Measurements from ENCODE around the gene ACTG1.
"Not testable (repeated sequence)": the region's sequence is repeated elsewhere in the genome, so short reads cannot be mapped to it uniquely, and the experiment has no call there.

Gene ACTG1

GRCh38 chr17:81537343-81537855, 24.8 kb upstream of the ACTG1 start:
- peaks cover 15% of the 10 kb centered on the region for H3K36me3 ChIP-seq (ENCODE audit: control insufficient read depth, insufficient read depth, low read length)
- no peak overlapping the region for H3K4me3 ChIP-seq (ENCODE audit: extremely low read depth, insufficient read depth, low read length, poor library complexity, severe bottlenecking)
- no peaks in the 10 kb centered on the region for H3K4me1 ChIP-seq (ENCODE audit: control insufficient read depth, insufficient read depth, low read length, poor library complexity, severe bottlenecking)
- no peaks in the 10 kb centered on the region for H3K9me3 ChIP-seq (ENCODE audit: control insufficient read depth, low read length)
- H3K27ac ChIP-seq (ENCODE audit: low read depth, low read length, severe bottlenecking): no peak overlapping the region
- 24 to 33% methylated on average over 10 to 11 of the region's 17 CpGs for WGBS, 2 experiments (ENCODE audit: insufficient coverage in 2 of 2)

- 35 to 37% methylated on average over 79 to 83 of the region's 89 CpGs for WGBS, 2 experiments (ENCODE audit: insufficient coverage in 2 of 2)
These were observed 24.0 kb upstream of the ACTG1 start for GRCh38 chr17:81536299-81537290.

GRCh38 chr17:81535480-81536298, 23.1 kb upstream of the ACTG1 start:
- H3K4me1 ChIP-seq (ENCODE audit: control insufficient read depth, insufficient read depth, low read length, poor library complexity, severe bottlenecking): no peaks in the 10 kb centered on the region
- no peak overlapping the region for H3K4me3 ChIP-seq (ENCODE audit: extremely low read depth, insufficient read depth, low read length, poor library complexity, severe bottlenecking)
- peaks cover 8% of the 10 kb centered on the region for H3K36me3 ChIP-seq (ENCODE audit: control insufficient read depth, insufficient read depth, low read length)
- H3K27ac ChIP-seq (ENCODE audit: low read depth, low read length, severe bottlenecking): no peak overlapping the region
- no peaks in the 10 kb centered on the region for H3K9me3 ChIP-seq (ENCODE audit: control insufficient read depth, low read length)
- 87 to 88% methylated on average over 9 to 10 of the region's 13 CpGs for WGBS, 2 experiments (ENCODE audit: insufficient coverage in 2 of 2)

More at GRCh38 chr17:81536299-81537290, 24.0 kb upstream of the ACTG1 start:
- Histone ChIP-seq H3K27ac (ENCODE audit: low read depth, low read length, severe bottlenecking) (no peak overlapping the region), H3K4me3 (ENCODE audit: extremely low read depth, insufficient read depth, low read length, poor library complexity, severe bottlenecking) (no peak overlapping the region), H3K36me3 (ENCODE audit: control insufficient read depth, insufficient read depth, low read length) (peaks cover 14% of the 10 kb centered on the region), H3K4me1 (ENCODE audit: control insufficient read depth, insufficient read depth, low read length, poor library complexity, severe bottlenecking) (no peaks in the 10 kb centered on the region), H3K9me3 (ENCODE audit: control insufficient read depth, low read length) (no peaks in the 10 kb centered on the region)

GRCh38 chr17:81535007-81535328, 22.4 kb upstream of the ACTG1 start:
- no peak overlapping the region for H3K27ac ChIP-seq (ENCODE audit: low read depth, low read length, severe bottlenecking)
- H3K4me3 ChIP-seq (ENCODE audit: extremely low read depth, insufficient read depth, low read length, poor library complexity, severe bottlenecking): no peak overlapping the region
- no peaks in the 10 kb centered on the region for H3K4me1 ChIP-seq (ENCODE audit: control insufficient read depth, insufficient read depth, low read length, poor library complexity, severe bottlenecking)
- peaks cover under 1% of the 10 kb centered on the region for H3K36me3 ChIP-seq (ENCODE audit: control insufficient read depth, insufficient read depth, low read length)
- WGBS, 2 experiments (ENCODE audit: insufficient coverage in 2 of 2): 73 to 83% methylated on average over 3 to 4 of the region's 5 CpGs
- H3K9me3 ChIP-seq (ENCODE audit: control insufficient read depth, low read length): no peaks in the 10 kb centered on the region

GRCh38 chr17:81534157-81535006, 21.8 kb upstream of the ACTG1 start:
- Histone ChIP-seq H3K4me3 (ENCODE audit: extremely low read depth, insufficient read depth, low read length, poor library complexity, severe bottlenecking) (no peak overlapping the region), H3K36me3 (ENCODE audit: control insufficient read depth, insufficient read depth, low read length) (no peaks in the 10 kb centered on the region), H3K4me1 (ENCODE audit: control insufficient read depth, insufficient read depth, low read length, poor library complexity, severe bottlenecking) (no peaks in the 10 kb centered on the region), H3K9me3 (ENCODE audit: control insufficient read depth, low read length) (no peaks in the 10 kb centered on the region), H3K27ac (ENCODE audit: low read depth, low read length, severe bottlenecking) (no peak overlapping the region)
- 64 to 75% methylated on average over 2 to 5 of the region's 6 CpGs for WGBS, 2 experiments (ENCODE audit: insufficient coverage in 2 of 2)

- no peaks in the 10 kb centered on the region for H3K4me1 ChIP-seq (ENCODE audit: control insufficient read depth, insufficient read depth, low read length, poor library complexity, severe bottlenecking)
- no peaks in the 10 kb centered on the region for H3K36me3 ChIP-seq (ENCODE audit: control insufficient read depth, insufficient read depth, low read length)
- H3K27ac ChIP-seq (ENCODE audit: low read depth, low read length, severe bottlenecking): no peak overlapping the region
- H3K4me3 ChIP-seq (ENCODE audit: extremely low read depth, insufficient read depth, low read length, poor library complexity, severe bottlenecking): no peak overlapping the region
- H3K9me3 ChIP-seq (ENCODE audit: control insufficient read depth, low read length): no peaks in the 10 kb centered on the region
- WGBS, 2 experiments (ENCODE audit: insufficient coverage in 2 of 2): 76 to 78% methylated on average over 18 to 21 of the region's 21 CpGs
These were observed 20.9 kb upstream of the ACTG1 start for GRCh38 chr17:81533339-81534141.

- no peaks in the 10 kb centered on the region for H3K4me1 ChIP-seq (ENCODE audit: control insufficient read depth, insufficient read depth, low read length, poor library complexity, severe bottlenecking)
- no peak overlapping the region for H3K4me3 ChIP-seq (ENCODE audit: extremely low read depth, insufficient read depth, low read length, poor library complexity, severe bottlenecking)
- WGBS, 2 experiments (ENCODE audit: insufficient coverage in 2 of 2): 83 to 92% methylated on average over 10 of the region's 11 CpGs
- H3K27ac ChIP-seq (ENCODE audit: low read depth, low read length, severe bottlenecking): no peak overlapping the region
- no peaks in the 10 kb centered on the region for H3K36me3 ChIP-seq (ENCODE audit: control insufficient read depth, insufficient read depth, low read length)
- no peaks in the 10 kb centered on the region for H3K9me3 ChIP-seq (ENCODE audit: control insufficient read depth, low read length)
These were observed 20.1 kb upstream of the ACTG1 start for GRCh38 chr17:81532490-81533287.

GRCh38 chr17:81531998-81532404, 19.4 kb upstream of the ACTG1 start:
- not testable (repeated sequence) for H3K4me3 ChIP-seq (ENCODE audit: extremely low read depth, insufficient read depth, low read length, poor library complexity, severe bottlenecking); H3K27ac ChIP-seq (ENCODE audit: low read depth, low read length, severe bottlenecking); H3K36me3 ChIP-seq (ENCODE audit: control insufficient read depth, insufficient read depth, low read length); H3K4me1 ChIP-seq (ENCODE audit: control insufficient read depth, insufficient read depth, low read length, poor library complexity, severe bottlenecking); H3K9me3 ChIP-seq (ENCODE audit: control insufficient read depth, low read length)
- 95 to 97% methylated on average over 3 of the region's 3 CpGs for WGBS, 2 experiments (ENCODE audit: insufficient coverage in 2 of 2)

GRCh38 chr17:81531013-81531412, 18.4 kb upstream of the ACTG1 start:
- H3K9me3 ChIP-seq (ENCODE audit: control insufficient read depth, low read length); H3K27ac ChIP-seq (ENCODE audit: low read depth, low read length, severe bottlenecking); H3K4me1 ChIP-seq (ENCODE audit: control insufficient read depth, insufficient read depth, low read length, poor library complexity, severe bottlenecking); H3K36me3 ChIP-seq (ENCODE audit: control insufficient read depth, insufficient read depth, low read length); H3K4me3 ChIP-seq (ENCODE audit: extremely low read depth, insufficient read depth, low read length, poor library complexity, severe bottlenecking): not testable (repeated sequence)
- WGBS, 2 experiments (ENCODE audit: insufficient coverage in 2 of 2): 79 to 90% methylated on average over 5 to 6 of the region's 6 CpGs

All from mesodermal cell (in vitro differentiated cells).